ENCODE measurements around the gene BRMS1.
"Not testable (repeated sequence)": the region's sequence is repeated elsewhere in the genome, so short reads cannot be mapped to it uniquely, and the experiment has no call there.

The BRMS1 gene

DNA sequence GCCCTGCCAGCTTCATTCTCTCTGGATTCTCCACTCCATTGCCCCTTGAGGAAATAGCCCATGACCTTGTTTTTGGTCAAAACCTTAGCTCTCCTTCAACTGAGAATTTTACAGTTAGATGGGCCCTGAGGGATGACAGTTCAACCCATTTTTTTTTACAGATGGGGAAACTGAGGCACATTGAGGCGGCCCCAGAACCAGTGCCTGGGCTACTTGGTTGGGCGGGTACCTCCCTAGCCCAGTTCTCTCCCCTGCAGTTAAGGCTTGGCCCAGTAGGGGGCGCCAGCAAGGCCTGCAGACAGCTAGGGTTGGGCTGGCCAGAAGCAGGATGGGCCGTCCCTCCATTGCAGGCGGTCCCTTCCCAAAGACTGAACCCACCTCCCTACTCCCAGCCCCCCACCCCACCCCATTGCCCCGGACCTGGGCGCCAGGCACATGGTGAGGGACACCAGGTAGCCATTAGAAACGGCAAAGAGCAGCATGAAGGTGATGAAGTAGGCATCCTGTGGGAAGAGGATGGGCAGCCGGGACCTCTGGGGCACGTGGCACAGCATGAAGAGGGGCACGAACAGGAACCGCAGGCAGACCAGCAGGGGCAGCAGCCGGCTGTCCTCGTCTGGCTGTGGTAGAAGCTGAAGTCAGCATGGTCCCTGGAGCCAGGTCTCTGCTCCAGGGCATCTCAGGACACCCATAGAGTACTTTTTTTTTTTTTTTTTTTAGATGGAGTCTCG is 19.1 kb upstream of the BRMS1 start:
- in situ Hi-C loops (cut with HindIII; ENCODE audit: low sequenced_read_pairs): no loop called here

DNA sequence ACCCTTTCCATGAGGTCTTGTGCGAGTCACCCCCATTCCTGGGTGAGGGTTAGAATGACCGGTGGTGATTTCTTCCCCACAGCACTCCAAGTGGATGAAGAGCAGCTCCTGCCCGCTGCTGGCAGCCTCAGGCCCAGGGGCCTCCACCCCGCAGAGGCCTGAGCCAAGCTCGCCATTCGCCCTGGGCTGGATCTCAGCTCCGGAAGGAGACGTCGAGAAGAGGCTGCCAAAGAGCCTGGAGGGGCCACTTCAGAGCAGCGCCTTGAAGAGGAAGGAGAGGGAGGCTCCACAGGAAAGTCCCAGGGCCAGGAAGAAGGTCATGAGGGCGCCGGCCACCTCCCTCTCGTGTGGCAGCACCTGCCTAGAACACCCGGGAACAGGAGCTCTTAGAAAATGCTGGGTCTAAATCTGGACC is 18.3 kb upstream of the BRMS1 start:
- in situ Hi-C loops (cut with HindIII; ENCODE audit: low sequenced_read_pairs): no loop called here

DNA sequence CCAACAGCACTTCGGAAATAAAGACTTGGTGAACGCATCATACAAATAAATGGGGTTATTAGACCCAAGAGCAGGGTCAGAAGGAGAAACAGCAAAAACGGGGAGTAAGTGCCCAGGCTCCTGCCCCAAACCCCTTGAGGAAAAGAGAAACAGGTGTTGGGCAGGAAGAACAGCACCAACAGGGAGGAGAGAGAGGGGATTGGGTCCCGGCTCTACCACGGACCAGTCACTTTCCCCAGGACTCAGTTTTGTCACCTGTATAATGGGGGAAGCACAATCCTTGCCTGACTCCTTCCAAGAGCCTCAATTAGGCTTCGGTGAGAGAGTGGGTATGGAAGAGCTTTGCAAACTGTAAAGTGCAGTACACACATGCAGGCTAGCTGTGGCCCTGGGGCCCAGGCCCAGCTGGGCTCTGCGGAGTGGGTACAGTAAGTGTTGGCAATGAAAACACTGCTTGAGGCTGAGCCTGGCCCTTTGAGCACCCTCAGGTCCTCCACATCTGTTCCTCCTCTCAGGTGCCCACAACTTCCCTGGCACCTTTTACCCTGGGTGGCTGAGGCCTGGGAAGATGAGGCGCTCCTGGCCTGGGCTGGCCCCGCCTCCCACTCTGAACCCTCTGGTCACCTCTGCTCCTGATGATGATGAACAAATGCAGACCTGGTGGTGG is 17.7 kb upstream of the BRMS1 start:
- in situ Hi-C loops (cut with HindIII; ENCODE audit: low sequenced_read_pairs): no loop called here

DNA sequence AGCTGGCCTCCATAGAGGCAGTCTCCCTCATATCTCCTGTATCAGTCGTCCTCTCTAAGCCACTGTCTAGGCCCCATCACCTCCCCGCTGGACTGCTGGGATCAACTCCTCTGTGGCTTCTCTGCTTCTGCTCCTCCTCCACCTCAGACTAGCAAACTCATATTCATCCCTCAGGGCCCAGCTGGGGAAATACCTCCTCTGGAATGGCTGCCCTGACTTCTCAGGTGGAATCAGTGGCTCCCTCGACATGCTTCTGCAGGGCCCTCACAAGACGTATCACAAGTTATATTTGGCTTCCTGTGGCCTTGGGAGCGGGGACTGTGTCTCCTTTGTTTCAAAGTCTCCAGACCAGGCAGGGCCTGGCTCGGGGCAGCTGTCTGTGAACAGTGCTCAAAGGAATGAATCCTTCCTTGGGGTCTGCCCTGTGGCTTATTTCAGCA is 16.6 kb upstream of the BRMS1 start:
- in situ Hi-C loops (cut with HindIII; ENCODE audit: low sequenced_read_pairs): no loop called here

DNA sequence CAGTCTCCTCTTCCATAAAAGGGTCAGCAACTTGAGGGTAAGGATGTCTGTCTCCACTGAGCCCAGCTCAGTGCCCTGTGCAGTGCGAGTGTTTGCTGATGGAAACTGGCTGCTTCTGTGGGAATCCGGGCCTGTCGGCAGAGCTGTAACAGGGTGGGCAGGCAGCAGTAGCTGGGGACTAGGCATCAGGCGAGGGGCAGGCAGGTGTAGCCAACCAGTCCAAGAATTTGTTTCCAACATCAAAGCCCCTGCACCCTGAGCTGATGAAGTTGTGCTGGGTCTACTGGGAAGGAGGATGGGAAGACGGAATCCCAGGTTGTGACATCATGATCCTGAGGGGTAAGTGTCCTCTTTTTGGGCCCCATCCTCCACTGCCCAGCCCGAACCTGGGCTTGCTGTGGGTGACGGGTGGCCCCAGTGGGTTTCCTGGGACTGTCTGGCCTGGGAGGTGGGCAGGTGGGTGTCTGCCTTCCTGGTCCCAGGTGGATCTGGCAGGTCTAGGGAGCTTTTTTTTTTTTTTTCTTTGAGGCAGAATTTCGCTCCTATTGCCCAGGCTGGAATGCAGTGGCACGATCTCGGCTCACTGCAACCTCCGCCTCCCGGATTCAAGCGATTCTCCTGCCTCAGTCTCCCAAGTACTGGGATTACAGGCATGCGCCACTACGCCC is 15.6 kb upstream of the BRMS1 start:
- in situ Hi-C loops (cut with HindIII; ENCODE audit: low sequenced_read_pairs): no loop called here

DNA sequence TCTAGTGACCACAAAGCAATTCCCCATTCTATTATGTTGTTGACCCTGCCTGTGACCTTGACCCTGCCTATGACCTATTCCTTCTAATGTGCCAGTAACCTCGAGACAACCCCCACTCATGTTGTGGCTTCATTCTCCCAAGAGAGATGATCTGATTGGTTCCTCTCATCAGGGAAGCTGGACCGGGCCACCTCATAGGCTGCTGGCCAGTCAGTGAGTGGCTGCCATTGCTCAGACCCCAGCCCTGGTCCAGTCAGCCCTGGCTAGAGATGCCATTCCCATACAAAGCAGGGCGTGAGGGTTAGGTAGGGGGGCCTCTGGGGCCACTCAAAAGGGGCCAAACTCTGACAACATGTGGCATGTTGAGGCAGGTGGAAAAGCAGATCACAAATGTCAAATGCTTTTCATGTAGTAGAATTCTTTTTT is 14.8 kb upstream of the BRMS1 start:
- in situ Hi-C loops (cut with HindIII; ENCODE audit: low sequenced_read_pairs): no loop called here

DNA sequence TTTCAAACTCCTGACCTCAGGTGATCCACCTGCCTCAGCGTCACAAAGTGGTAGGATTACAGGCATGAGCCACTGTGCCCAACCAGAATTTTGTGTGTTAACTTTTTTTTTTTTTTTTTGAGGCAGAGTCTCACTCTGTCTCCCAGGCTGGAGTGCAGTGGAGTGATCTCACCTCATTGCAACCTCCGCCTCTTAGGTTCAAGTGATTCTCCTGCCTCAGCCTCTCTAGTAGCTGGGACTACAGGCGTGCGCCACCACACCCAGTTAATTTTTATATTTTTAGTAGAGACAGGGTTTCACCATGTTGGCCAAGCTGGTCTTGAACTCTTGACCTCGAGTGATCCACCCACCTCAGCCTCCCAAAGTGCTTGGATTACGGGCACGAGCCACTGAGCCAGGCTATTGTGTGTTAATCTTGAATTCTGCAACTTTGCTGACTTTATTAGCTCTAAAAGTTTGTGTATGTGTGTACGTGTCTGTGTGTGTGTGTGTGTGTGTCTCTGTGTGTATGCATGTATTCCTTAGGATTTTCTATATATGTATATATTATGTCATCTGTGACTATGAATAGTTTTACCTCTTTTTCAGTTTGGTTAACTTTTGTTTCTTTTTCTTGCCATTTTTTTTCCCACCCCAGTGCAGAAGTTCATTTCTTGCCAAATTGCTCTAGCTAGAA is 5.8 kb upstream of the BRMS1 start:
- in situ Hi-C loops (cut with HindIII; ENCODE audit: low sequenced_read_pairs): not testable (repeated sequence)

DNA sequence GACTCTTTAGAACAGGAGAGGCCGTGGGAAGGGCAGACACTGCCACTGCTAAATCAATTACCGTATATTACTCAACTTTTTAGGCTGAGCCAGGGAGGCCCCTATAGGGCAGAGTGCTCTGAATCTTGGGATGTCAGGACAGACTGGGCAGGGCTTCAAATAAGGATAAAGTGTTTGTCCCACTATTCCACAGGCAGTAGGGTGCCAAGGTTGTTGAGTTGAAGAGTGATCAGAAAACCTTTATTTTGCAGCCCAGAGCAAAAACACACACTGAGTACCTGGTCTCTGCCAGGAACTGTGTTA is 4.1 kb upstream of the BRMS1 start:
- in situ Hi-C loops (cut with HindIII; ENCODE audit: low sequenced_read_pairs): no loop called here

DNA sequence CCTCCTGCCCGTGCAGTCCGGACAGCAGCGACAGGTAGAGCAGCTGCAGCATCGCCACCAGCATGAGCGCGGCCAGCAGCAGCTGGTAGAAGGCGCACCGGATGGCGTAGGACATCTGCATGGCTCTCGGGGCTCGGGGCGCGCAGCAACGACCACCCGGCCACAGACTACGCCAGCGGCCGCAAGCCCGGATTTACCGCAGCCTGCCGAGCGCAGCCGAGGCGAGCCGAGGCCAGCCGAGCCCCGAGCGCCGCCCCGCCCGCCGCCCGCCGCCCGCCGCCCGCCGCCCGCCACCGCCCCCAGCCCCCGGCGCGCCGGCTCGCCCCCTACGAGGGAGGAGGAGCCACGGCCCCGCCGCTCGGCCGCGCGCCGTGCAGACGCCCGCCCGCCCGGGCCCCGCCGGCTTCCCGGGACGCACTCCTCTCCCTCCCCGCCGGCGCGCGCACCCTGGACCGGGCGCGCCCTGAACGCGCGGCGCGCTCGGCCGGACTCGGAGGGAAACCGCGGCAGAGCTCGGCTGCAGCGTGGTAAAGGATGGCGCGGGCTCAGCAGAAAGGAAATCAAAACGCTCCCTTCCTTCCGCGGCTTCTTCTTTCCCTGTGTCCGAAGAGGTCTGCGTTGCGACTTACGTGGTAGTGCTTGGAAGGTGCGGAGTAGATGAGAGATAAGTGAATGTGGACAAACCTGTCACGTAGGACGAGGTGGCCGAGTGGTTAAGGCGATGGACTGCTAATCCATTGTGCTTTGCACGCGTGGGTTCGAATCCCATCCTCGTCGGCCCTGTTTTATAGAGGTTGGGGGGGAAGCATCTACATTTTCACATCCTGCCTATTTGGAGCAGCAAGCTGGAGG is 2.7 kb upstream of the BRMS1 start, which contains the start of gene B4GAT1:
Gene B4GAT1, minus strand, starts transcription at position 205 of the 852 bp plus-strand sequence. Its CDS starts 84 bp downstream, at position 121.
- in situ Hi-C loops (cut with HindIII; ENCODE audit: low sequenced_read_pairs): no loop called here

DNA sequence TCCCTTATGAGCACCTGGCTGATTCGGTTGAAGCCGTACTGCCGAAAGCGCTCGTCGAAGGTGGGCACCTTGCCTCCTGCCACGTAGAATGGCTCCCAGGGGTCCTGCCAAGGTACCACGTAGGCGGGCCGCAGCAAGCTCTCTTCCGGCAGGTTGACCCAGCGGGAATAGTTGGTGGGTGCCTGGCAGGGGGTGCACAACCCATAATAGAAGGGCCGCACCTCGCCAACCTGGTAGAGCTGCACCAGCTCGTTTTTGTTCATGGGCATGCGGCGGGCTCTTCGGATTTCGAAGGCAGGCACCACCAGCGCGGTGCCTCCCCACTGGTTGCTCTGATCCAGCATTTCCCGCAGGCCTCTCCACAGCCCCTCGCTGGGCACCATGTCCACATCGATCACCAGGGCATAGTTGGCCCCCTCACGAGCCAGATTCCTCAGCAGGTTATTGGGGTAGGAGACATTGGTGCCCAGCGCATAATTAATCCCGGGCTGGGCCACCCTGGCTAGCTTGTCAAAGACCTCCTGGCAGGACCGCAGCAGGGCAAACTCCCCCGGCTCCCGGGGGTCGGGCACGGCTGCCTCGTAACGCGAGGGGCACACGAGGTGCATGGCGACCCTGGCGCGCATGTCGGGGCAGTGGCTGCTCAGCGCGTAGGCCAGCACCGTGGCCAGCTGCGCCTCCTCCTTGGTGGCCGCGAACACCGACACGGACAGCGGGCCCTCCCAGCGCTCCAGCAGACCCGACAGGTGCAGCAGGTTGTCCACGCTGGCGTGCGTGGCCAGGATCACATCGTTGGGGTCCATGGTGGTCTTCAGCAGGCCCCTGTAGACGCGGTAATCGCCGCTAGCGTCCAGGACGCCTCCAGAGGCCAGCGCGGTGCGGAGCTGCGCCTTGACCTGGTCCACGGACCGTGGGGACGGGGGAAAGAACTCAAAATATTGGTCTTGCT is 1.8 kb upstream of the BRMS1 start:
- in situ Hi-C loops (cut with HindIII; ENCODE audit: low sequenced_read_pairs): no loop called here

DNA sequence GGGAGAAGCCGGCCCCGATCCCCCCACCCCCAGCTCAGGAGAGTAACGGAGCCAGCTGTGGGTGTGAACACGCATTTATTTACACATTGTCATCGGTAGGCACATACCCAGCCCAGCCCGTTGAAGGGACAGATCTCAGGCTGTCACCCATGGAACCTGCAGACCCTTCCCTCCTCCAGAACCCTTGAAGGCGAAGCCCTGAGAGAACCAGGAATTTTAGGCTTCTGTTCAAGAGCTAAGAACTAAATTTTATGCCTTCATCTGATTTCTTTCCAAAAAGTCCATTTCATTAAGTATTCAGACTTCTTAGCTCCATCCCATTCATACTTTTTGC is 379 bp upstream of the BRMS1 start:
- in situ Hi-C loops (cut with HindIII; ENCODE audit: low sequenced_read_pairs): no loop called here

DNA sequence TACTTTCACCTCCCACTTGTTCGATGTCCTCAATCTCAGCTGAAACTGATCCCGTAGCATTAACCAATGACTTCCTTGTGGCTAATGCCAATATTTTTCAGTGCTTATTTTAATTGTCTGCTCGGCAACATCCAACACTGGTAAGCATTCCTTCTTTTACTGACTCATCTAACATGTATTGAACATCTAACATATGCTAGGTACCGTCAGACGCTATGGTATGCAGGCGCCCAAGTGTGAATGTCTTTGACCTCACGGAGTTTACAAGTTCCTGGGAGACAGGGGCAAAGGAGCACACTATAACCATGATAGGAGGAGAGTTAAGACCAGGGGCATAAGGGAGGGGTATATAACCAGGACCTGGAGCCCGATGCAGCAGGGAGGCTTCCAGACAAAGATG is 1.7 kb downstream of the BRMS1 start:
- in situ Hi-C loops (cut with HindIII; ENCODE audit: low sequenced_read_pairs): no loop called here

DNA sequence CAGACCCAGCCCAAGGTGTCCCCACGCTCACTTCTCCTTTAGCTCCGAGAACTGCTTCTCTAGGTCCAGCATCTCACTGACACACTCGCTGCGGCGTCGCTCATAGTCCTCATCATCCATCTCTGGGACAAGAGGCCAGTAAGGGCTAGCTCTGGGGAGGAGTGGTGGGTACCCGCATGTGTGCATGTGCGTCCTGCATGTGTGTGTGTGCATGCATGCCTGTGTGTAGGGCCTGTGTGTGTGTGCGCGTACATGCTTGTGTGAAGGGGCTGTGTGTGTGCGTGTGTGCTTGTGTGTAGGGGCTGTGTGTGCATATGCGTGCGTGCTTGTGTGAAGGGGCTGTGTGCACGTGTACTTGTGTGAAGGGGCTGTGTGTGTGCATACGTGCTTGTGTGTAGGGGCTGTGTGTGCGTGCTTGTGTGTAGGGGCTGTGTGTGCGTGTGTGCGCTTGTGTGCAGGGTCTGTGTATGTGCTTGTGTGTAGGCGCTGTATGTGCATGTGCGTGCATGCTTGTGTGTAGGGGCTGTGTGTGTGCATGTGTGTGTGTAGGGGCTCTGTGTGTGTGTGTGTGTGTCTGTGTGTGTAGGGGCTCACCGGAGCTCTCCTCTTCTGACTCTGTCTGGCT is 3.3 kb downstream of the BRMS1 start:
- in situ Hi-C loops (cut with HindIII; ENCODE audit: low sequenced_read_pairs): no loop called here

DNA sequence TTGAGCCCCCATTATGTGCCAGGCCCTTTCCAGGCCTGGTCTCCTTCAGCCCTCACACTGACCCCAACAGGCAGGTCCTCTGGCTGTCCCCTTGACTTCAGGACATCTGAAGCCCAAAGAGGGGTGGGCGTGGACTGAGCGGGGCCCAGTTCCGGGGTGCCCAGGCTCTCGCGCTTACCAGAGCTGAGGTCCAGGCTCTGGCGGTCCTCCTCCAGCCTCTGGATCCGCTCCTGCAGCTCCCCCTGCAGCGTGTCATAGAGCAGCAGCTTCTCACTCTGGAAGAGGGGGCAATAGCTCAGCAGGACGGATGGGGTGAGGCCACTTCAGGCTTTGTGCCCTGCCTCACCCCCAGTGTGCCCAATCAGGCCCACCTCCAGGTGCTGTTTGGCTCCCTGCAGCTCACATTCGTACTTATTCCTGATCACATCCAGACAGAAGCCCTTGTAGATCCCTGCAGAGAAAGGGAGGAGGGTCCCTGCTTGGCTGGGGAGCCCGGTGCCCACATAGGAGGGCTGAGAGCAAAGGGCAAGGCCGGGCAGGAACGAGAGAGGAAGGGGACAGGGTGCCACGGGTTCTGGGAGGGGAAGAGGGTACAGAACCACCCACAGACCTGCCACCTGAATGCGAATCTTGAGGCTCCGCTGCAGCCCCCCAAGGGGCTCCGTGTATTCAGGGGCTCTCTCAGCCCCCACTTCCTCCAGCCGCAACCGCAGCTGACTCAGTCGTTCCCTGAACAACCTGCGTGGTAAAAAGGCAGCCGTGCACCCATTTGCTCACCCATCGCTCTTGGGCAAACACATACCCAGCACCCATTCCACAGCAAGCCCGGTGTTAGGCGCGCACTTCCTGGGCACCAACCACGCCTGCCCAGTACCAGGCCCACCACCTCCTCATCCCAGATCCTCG is 4.1 kb downstream of the BRMS1 start:
- in situ Hi-C loops (cut with HindIII; ENCODE audit: low sequenced_read_pairs): no loop called here

DNA sequence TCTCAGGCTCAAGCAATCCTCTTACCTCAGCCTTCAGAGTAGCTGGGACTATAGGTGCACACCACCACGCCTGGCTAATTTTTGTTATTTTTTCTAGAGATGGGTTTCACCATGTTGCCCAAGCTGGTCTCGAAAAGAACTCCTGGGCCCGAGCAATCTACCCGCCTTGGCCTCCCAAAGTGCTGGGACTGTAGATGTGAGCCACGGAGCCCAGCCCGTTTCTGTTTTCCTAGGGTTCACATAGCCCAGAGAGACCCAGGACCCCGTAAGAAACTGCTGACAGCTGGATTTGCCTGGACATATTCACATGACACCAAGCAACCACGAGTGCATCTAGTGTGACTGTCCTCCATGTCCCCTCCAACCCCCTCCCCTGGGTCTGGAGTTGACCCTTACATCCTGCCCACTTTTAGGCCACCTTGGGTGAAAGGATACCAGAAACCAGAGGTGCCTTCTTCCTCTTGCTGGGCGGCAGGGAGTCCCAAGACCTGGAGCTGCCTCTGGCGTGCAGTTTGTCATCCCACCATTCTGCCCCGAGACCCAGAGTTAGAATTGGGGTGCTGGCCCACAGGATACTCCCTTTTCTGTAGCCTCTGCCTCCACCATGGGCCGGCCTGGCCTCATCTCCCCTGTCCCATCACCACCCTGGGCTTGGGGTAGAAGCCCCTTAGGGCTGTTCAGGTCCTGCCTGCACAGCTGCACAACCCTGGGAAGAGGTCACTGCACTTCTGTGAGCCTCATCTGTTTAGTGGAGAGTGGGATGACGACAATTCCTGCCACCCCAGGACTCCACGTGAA is 5.0 kb downstream of the BRMS1 start:
- in situ Hi-C loops (cut with HindIII; ENCODE audit: low sequenced_read_pairs): no loop called here

DNA sequence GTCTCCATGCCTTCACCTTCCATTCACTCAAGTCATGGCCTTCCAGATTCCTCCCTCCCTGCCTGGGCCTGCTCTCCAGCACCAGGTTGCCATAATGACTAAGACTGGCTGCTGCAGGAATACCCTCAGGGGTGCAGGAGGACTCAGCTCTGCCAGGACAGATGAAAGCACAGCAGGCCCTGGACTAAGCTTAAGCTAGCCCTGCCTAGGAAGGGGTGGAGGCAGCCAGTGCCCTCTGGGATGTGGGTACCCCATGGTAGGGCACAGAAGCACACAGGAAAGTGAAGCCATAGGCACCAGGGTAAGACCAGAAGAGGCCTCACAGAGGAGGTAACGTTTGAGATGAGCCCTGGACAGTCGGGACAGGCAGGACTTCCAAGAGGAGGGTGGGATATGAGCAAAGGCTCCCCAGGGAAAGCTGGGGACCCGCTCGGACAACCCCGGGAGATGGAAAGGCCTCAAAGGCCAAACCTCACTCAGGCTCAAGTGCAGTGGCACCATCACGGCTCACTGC is 5.7 kb downstream of the BRMS1 start:
- in situ Hi-C loops (cut with HindIII; ENCODE audit: low sequenced_read_pairs): no loop called here
